ENCODE measurements around the gene DYRK1A. TPM values are rescaled to one million over a fixed set of nuclear protein-coding genes. Genes with fewer than 3 reads are reported as not detected.

The DYRK1A gene
- total RNA-seq, 3 donors from 2014 or later (not counting 1 experiment from before 2014, with no cell fraction given) = 149 to 166 (median 153) TPM

DNA sequence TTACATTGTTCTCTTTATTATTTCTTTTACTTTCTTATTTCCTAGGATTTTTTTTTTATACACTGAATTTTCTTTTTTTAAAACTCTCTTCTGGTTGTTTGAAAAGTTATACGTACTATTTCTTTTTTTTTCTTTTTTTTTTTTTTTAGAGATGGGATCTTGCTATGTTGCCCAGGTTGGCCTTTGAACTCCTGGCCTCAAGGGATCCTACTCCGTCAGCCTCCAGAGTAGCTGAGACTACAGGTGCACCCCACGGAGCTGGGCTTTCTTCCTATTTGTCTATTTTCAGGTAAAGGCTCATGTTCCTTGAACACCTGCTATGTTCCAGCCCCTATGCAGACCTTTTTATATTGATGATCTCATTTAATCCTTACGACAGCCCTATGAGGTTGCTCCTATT lies 29.4 kb upstream of the DYRK1A start:
- Histone ChIP-seq H3K27ac (ENCODE audit: low read length) (no peak overlapping the region), H3K36me3 (ENCODE audit: control insufficient read depth, insufficient read depth, low read length) (no peaks in the 10 kb centered on the region), H3K4me1 (ENCODE audit: control insufficient read depth, insufficient read depth, low read length) (no peaks in the 10 kb centered on the region), H3K9me3 (ENCODE audit: control insufficient read depth, insufficient read depth, low read length) (no peaks in the 10 kb centered on the region), H3K4me3 (ENCODE audit: low read length) (no peak overlapping the region), H3K27me3 (ENCODE audit: control insufficient read depth, insufficient read depth, low read length) (no peaks in the 10 kb centered on the region)
- Mint-ChIP-seq H3K27ac (no peak overlapping the region), H3K27me3 (ENCODE audit: low read depth in 2 of 2) (peaks cover 0 to 3% of the 10 kb centered on the region in 2 donors), H3K4me1 (no peaks in the 10 kb centered on the region), H3K36me3 (no peaks in the 10 kb centered on the region), H3K4me3 (no peak overlapping the region), H3K9me3 (no peaks in the 10 kb centered on the region)
- intact Hi-C loops (cut with micrococcal nuclease) = no loop called here
- WGBS (ENCODE audit: insufficient coverage) = 94% methylated on average over 2 of the region's 4 CpGs
- TF ChIP-seq, protein P1, sequence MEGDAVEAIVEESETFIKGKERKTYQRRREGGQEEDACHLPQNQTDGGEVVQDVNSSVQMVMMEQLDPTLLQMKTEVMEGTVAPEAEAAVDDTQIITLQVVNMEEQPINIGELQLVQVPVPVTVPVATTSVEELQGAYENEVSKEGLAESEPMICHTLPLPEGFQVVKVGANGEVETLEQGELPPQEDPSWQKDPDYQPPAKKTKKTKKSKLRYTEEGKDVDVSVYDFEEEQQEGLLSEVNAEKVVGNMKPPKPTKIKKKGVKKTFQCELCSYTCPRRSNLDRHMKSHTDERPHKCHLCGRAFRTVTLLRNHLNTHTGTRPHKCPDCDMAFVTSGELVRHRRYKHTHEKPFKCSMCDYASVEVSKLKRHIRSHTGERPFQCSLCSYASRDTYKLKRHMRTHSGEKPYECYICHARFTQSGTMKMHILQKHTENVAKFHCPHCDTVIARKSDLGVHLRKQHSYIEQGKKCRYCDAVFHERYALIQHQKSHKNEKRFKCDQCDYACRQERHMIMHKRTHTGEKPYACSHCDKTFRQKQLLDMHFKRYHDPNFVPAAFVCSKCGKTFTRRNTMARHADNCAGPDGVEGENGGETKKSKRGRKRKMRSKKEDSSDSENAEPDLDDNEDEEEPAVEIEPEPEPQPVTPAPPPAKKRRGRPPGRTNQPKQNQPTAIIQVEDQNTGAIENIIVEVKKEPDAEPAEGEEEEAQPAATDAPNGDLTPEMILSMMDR (IDR thresholded peaks at IDR 0.05) = no peak
- no peak for DNase-seq
- ATAC-seq = no peak

- DNase-seq (no peak), ATAC-seq (no peak)
- H3K4me3 ChIP-seq (ENCODE audit: low read length) = no peak overlapping the region
- TF ChIP-seq, protein P1 (IDR thresholded peaks at IDR 0.05) = no peak
- H3K9me3 Mint-ChIP-seq = no peaks in the 10 kb centered on the region
- intact Hi-C loops (cut with micrococcal nuclease) = no loop called here
- H3K4me3 Mint-ChIP-seq = no peak overlapping the region
- H3K9me3 ChIP-seq (ENCODE audit: control insufficient read depth, insufficient read depth, low read length) = no peaks in the 10 kb centered on the region
- no peaks in the 10 kb centered on the region for H3K4me1 ChIP-seq (ENCODE audit: control insufficient read depth, insufficient read depth, low read length)
- WGBS (ENCODE audit: insufficient coverage) = 100% methylated on average over 1 of the region's 2 CpGs
- H3K27me3 Mint-ChIP-seq (ENCODE audit: low read depth in 2 of 2) = peaks cover 0 to 3% of the 10 kb centered on the region in 2 donors
- H3K36me3 Mint-ChIP-seq = no peaks in the 10 kb centered on the region
- no peaks in the 10 kb centered on the region for H3K27me3 ChIP-seq (ENCODE audit: control insufficient read depth, insufficient read depth, low read length)
- H3K27ac Mint-ChIP-seq = no peak overlapping the region
- no peaks in the 10 kb centered on the region for H3K36me3 ChIP-seq (ENCODE audit: control insufficient read depth, insufficient read depth, low read length)
- H3K4me1 Mint-ChIP-seq = no peaks in the 10 kb centered on the region
- H3K27ac ChIP-seq (ENCODE audit: low read length) = no peak overlapping the region
These were observed 28.7 kb upstream of the DYRK1A start for GRCh38 chr21:37337831-37338230.

DNA sequence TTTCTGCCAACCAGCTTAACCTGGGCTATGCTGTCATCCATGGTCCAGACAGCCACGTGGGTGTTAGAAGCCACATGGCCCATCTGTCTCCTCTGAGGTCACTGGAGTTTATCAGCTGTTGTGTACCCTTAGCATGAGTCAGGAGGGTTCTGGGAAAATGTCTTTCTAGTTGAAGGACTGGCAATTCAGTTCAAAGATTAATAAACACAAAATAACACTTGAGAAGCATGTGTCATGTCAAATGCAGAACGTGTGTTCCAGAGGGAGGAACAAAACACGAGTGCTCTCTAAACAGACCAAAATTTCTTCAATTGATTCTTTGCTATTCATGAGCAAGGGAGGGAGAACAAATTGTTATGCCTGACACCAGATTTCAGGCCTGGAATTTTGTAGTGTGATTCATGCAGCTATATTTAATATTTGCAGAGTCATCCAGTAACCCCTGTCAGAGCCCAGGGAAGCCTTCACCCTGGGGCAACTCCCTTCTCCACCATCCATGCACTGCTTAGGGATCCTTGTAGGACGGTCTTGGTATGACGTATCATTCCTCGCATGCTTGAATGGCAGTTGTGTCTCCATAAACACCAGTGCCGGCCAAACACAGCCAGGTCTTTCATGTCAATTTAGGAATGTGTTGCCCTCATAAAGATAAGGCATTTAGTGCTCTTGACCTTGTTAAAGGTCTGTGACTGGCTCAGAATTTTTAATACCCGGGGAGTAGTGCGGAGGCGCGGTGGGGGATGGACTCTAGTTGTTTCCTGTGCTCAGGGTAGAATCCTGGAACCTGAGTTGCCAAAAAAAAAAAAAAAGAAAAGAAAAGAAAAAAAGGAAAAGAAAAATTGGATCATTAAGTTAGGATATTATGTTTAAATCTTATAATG lies 27.7 kb upstream of the DYRK1A start:
- no peaks in the 10 kb centered on the region for H3K4me1 ChIP-seq (ENCODE audit: control insufficient read depth, insufficient read depth, low read length)
- intact Hi-C loops (cut with micrococcal nuclease) = no loop called here
- H3K9me3 Mint-ChIP-seq = no peaks in the 10 kb centered on the region
- H3K27ac Mint-ChIP-seq = no peak overlapping the region
- H3K27me3 ChIP-seq (ENCODE audit: control insufficient read depth, insufficient read depth, low read length) = no peaks in the 10 kb centered on the region
- TF ChIP-seq, protein P1 (IDR thresholded peaks at IDR 0.05) = no peak
- no peaks in the 10 kb centered on the region for H3K4me1 Mint-ChIP-seq
- no peaks in the 10 kb centered on the region for H3K36me3 ChIP-seq (ENCODE audit: control insufficient read depth, insufficient read depth, low read length)
- H3K27me3 Mint-ChIP-seq (ENCODE audit: low read depth in 2 of 2) = peaks cover 0 to 3% of the 10 kb centered on the region in 2 donors
- H3K4me3 Mint-ChIP-seq = no peak overlapping the region
- no peak overlapping the region for H3K4me3 ChIP-seq (ENCODE audit: low read length)
- DNase-seq = no peak
- WGBS (ENCODE audit: insufficient coverage) = 86% methylated on average over 10 of the region's 11 CpGs
- H3K36me3 Mint-ChIP-seq = no peaks in the 10 kb centered on the region
- no peaks in the 10 kb centered on the region for H3K9me3 ChIP-seq (ENCODE audit: control insufficient read depth, insufficient read depth, low read length)
- peak in 2 of 3 donors; percentile 40 to 62 for ATAC-seq
- no peak overlapping the region for H3K27ac ChIP-seq (ENCODE audit: low read length)

All from natural killer cell (primary cell).